IMR-90 (cell line): ENCODE data around the gene HOOK1. TPM values are rescaled to one million over a fixed set of nuclear protein-coding genes. Genes with fewer than 3 reads are reported as not detected.

Experiments
- ATAC-seq: fragments of 200-7000 bp; cut with Tn5 transposase; 2 replicates; pipeline ENCODE4 v1.9.1; 2020; ENCODE audit warnings: low read depth, mild to moderate bottlenecking, moderate library complexity
- BruUV-seq: library from RNA; stranded (reverse); fragments of 400-500 nt; replicated peaks from 2 replicates; lab custom pipeline; 2021; lab: Mats Ljungman, UMichigan
- CTCF ChIA-PET: fragments of 300-600 bp; formaldehyde crosslinking; extraction: SDS; loops from one replicate; lab custom pipeline; 2021; ENCODE audit warnings: antibody characterized with exemption; lab: Yijun Ruan, JAX
- POLR2A ChIA-PET: fragments of 300-600 bp; sonication (Branson Sonifier 250); formaldehyde crosslinking; loops from one replicate; lab custom pipeline; 2022; ENCODE audit warnings: antibody characterized with exemption; ENCODE audit not compliant: unreplicated experiment; lab: Charles Lee
- DNase-seq: peaks from one replicate; pipeline ENCODE4 v3.0.0; 2013
- H2AFZ ChIP-seq: replicated peaks from 2 replicates; pipeline ENCODE3; 2013; ENCODE audit warnings: low read length, mild to moderate bottlenecking; ENCODE audit not compliant: poor library complexity
- H2AK5ac ChIP-seq: 2 replicates; pipeline ENCODE4 v1.6.1; 2013; ENCODE audit warnings: low read depth, low read length, inconsistent platforms
- H2AK9ac ChIP-seq: replicated peaks from 2 replicates; pipeline ENCODE3; 2013; ENCODE audit warnings: mild to moderate bottlenecking, low read depth, low read length, moderate library complexity; ENCODE audit not compliant: poor library complexity
- H2BK120ac ChIP-seq: 2 replicates; pipeline ENCODE4 v1.6.1; 2013; ENCODE audit warnings: low read depth, low read length, inconsistent platforms
- H2BK15ac ChIP-seq: 3 replicates; pipeline ENCODE4 v1.6.1; 2013; ENCODE audit warnings: low read depth, low read length, inconsistent platforms
- H2BK20ac ChIP-seq: 2 replicates; pipeline ENCODE4 v1.6.1; 2013; ENCODE audit warnings: low read depth, mild to moderate bottlenecking, inconsistent platforms, low read length, moderate library complexity
- H2BK5ac ChIP-seq: 2 replicates; pipeline ENCODE4 v1.6.1; 2013; ENCODE audit warnings: mild to moderate bottlenecking, low read depth, low read length, inconsistent platforms; ENCODE audit not compliant: poor library complexity, severe bottlenecking
- H3K14ac ChIP-seq: replicated peaks from 2 replicates; pipeline ENCODE4 v1.6.1; 2013; ENCODE audit warnings: low read depth, low read length, inconsistent platforms
- H3K18ac ChIP-seq: 2 replicates; pipeline ENCODE4 v1.6.1; 2013; ENCODE audit warnings: low read depth, low read length, control low read depth
- H3K23ac ChIP-seq: 2 replicates; pipeline ENCODE4 v1.6.1; 2013; ENCODE audit warnings: low read depth, low read length, inconsistent platforms
- H3K27ac ChIP-seq: 2 replicates; pipeline ENCODE4 v1.5.1; 2013; ENCODE audit warnings: mild to moderate bottlenecking, control low read depth, low read length; ENCODE audit not compliant: insufficient read depth
- H3K27me3 ChIP-seq: 2 replicates; pipeline ENCODE4 v1.6.1; 2013; ENCODE audit warnings: low read length; ENCODE audit not compliant: control insufficient read depth, insufficient read depth
- H3K36me3 ChIP-seq: 2 replicates; pipeline ENCODE4 v1.6.1; 2013; ENCODE audit warnings: low read length, mixed read lengths; ENCODE audit not compliant: control insufficient read depth, insufficient read depth
- H3K4ac ChIP-seq: 2 replicates; pipeline ENCODE4 v1.6.1; 2013; ENCODE audit warnings: low read depth, low read length, inconsistent platforms
- H3K4me1 ChIP-seq: 2 replicates; pipeline ENCODE4 v1.6.1; 2013; ENCODE audit warnings: low read length, mixed read lengths; ENCODE audit not compliant: control insufficient read depth, insufficient read depth
- H3K4me2 ChIP-seq: 2 replicates; pipeline ENCODE4 v1.6.1; 2013; ENCODE audit warnings: low read depth, mild to moderate bottlenecking, control low read depth, low read length, moderate library complexity
- H3K4me3 ChIP-seq: 2 replicates; pipeline ENCODE4 v1.5.1; 2013; ENCODE audit warnings: low read depth, mild to moderate bottlenecking, control low read depth, low read length, moderate library complexity; ENCODE audit not compliant: insufficient read depth
- H3K56ac ChIP-seq: 2 replicates; pipeline ENCODE4 v1.6.1; 2013; ENCODE audit warnings: low read length, inconsistent platforms; ENCODE audit not compliant: insufficient read depth; ENCODE audit errors: extremely low read depth
- H3K79me1 ChIP-seq, 2 experiments: 2 replicates each; pipeline ENCODE4 v1.6.1; 2013; ENCODE audit warnings: low read length in 2 of 2, inconsistent platforms in 1 of 2, low read depth in 1 of 2
- H3K9ac ChIP-seq: 2 replicates; pipeline ENCODE4 v1.6.1; 2013; ENCODE audit warnings: low read depth, low read length, control low read depth
- H3K9me1 ChIP-seq: 2 replicates; pipeline ENCODE4 v1.6.1; 2013; ENCODE audit warnings: low read length, inconsistent platforms; ENCODE audit not compliant: insufficient read depth
- H3K9me3 ChIP-seq: 2 replicates; pipeline ENCODE4 v1.6.1; 2013; ENCODE audit warnings: low read length; ENCODE audit not compliant: control insufficient read depth, insufficient read depth
- H4K20me1 ChIP-seq: 2 replicates; pipeline ENCODE4 v1.6.1; 2013; ENCODE audit warnings: low read length, inconsistent platforms; ENCODE audit not compliant: insufficient read depth
- H4K5ac ChIP-seq: 2 replicates; pipeline ENCODE4 v1.6.1; 2013; ENCODE audit warnings: mild to moderate bottlenecking, low read depth, low read length, control low read depth
- H4K8ac ChIP-seq, 2 experiments: 2 replicates each; pipeline ENCODE4 v1.6.1; 2013; ENCODE audit warnings: low read depth in 2 of 2, low read length in 2 of 2, control low read depth in 1 of 2, inconsistent platforms in 1 of 2
- H4K91ac ChIP-seq: 2 replicates; pipeline ENCODE4 v1.6.1; 2013; ENCODE audit warnings: low read depth, low read length, inconsistent platforms; ENCODE audit not compliant: insufficient read depth
- BHLHE40 ChIP-seq: fragments of 150-350 bp; IDR thresholded peaks from 2 replicates; pipeline ENCODE4 v1.6.1; 2016; ENCODE audit warnings: mild to moderate bottlenecking, low read depth, low read length
- CHD1 ChIP-seq: IDR thresholded peaks from 2 replicates; pipeline ENCODE4 v1.6.1; 2012; ENCODE audit warnings: low read depth, low read length, improper control_type of control experiment
- CTCF ChIP-seq: conservative IDR thresholded peaks from 2 replicates; pipeline ENCODE4 v1.5.1; 2012; ENCODE audit warnings: mild to moderate bottlenecking, low read depth, low read length, improper control_type of control experiment
- FOS ChIP-seq: fragments of 150-350 bp; IDR thresholded peaks from 2 replicates; pipeline ENCODE4 v1.6.1; 2016; ENCODE audit warnings: low read depth, low read length
- MAFK ChIP-seq: IDR thresholded peaks from 2 replicates; pipeline ENCODE4 v1.6.1; 2012; ENCODE audit warnings: low read depth, low read length, improper control_type of control experiment
- MXI1 ChIP-seq: IDR thresholded peaks from 2 replicates; pipeline ENCODE4 v1.6.1; 2012; ENCODE audit warnings: low read depth, mild to moderate bottlenecking, low read length, moderate library complexity, borderline replicate concordance
- NFE2L2 ChIP-seq: fragments of 150-350 bp; IDR thresholded peaks from 2 replicates; pipeline ENCODE4 v1.6.1; 2016; ENCODE audit warnings: low read depth, mild to moderate bottlenecking, low read length
- RAD21 ChIP-seq: IDR thresholded peaks from 2 replicates; pipeline ENCODE4 v1.6.1; 2012; ENCODE audit warnings: low read length, improper control_type of control experiment
- RCOR1 ChIP-seq: IDR thresholded peaks from 2 replicates; pipeline ENCODE4 v1.6.1; 2012; ENCODE audit warnings: mild to moderate bottlenecking, low read length, improper control_type of control experiment; ENCODE audit not compliant: insufficient replicate concordance
- SMC3 ChIP-seq: fragments of 150-350 bp; IDR thresholded peaks from 2 replicates; pipeline ENCODE4 v1.6.1; 2016; ENCODE audit warnings: low read depth, mild to moderate bottlenecking, antibody characterized with exemption, low read length, moderate library complexity
- USF2 ChIP-seq: fragments of 150-350 bp; IDR thresholded peaks from 2 replicates; pipeline ENCODE4 v1.6.1; 2017; ENCODE audit warnings: mild to moderate bottlenecking, antibody characterized with exemption, low read length, low read depth
- WGBS, 2 experiments: methylation state at CpG; one replicate each; pipeline versions ENCODE4 v1.1.5 to v1.1.7; 2013; ENCODE audit warnings: missing lambda C conversion rate in 2 of 2; ENCODE audit not compliant: insufficient read length in 1 of 2; ENCODE audit errors: extremely low coverage in 2 of 2; 5-methylcytosine and 5-hydroxymethylcytosine counted together
- dilution Hi-C: fragments of 300-500 bp; cut with HindIII; formaldehyde crosslinking; loops from one replicate; pipeline ENCODE4 v1.14.3; 2018; ENCODE audit warnings: low sequenced_read_pairs; ENCODE audit not compliant: unreplicated experiment
- in situ Hi-C: fragments of 300-500 bp; cut with MboI; formaldehyde crosslinking; loops from 3 replicates; pipeline ENCODE4 v1.14.3; 2019; ENCODE audit warnings: low sequenced_read_pairs, inconsistent platforms, mixed read lengths
- intact Hi-C: fragments of 100-400 bp; cut with micrococcal nuclease; formaldehyde crosslinking; loops from 2 replicates; pipeline ENCODE4 v1.10.0; 2022
- polyA plus RNA-seq, 3 experiments: library from polyadenylated mRNA; depleted of rRNA; stranded (reverse); fragments of >200 nt; gene quantifications; 2 replicates each; pipeline ENCODE4 v1.2.3, GENCODE V29; 2012; ENCODE audit warnings: low replicate concordance in 1 of 3
- total RNA-seq: library from RNA; depleted of rRNA; stranded (reverse); fragments of >200 nt; gene quantifications from 2 replicates; pipeline ENCODE4 v1.2.3, GENCODE V29; 2012

Gene HOOK1
- total and polyA plus RNA-seq, 2 of the 4 experiments (the other 2 are of a cell fraction), result not detected

- TF ChIP-seq FOS, result no peak
Observed at GRCh38 chr1:59819566-59820438, 5.1 kb downstream of the HOOK1 start (continued).

GRCh38 chr1:59827055-59827643 is 12.4 kb downstream of the HOOK1 start:
- Histone ChIP-seq H3K9ac (no peak overlapping the region), H3K36me3 (no peaks in the 10 kb centered on the region), H4K20me1 (no peaks in the 10 kb centered on the region), H3K4ac (no peak overlapping the region), H3K79me1 (no peaks in the 10 kb centered on the region), H2AFZ (no peak overlapping the region), H3K56ac (no peak overlapping the region), H3K9me3 (no peaks in the 10 kb centered on the region), H4K8ac (no peak overlapping the region), H3K14ac (no peak overlapping the region), H2AK5ac (no peak overlapping the region), H2BK20ac (no peak overlapping the region), H3K4me1 (no peaks in the 10 kb centered on the region), H2AK9ac (no peak overlapping the region), H3K23ac (no peak overlapping the region), H3K18ac (no peak overlapping the region), H2BK5ac (no peak overlapping the region), H2BK120ac (no peak overlapping the region), H4K5ac (no peak overlapping the region), H3K9me1 (no peaks in the 10 kb centered on the region), H4K91ac (no peak overlapping the region), H2BK15ac (no peak overlapping the region), H3K27ac (no peak overlapping the region), H3K27me3 (no peaks in the 10 kb centered on the region), H3K4me3 (no peak overlapping the region), H3K4me2 (no peak overlapping the region)
- in situ Hi-C loops (no loop called here), intact Hi-C loops (no loop called here), dilution Hi-C loops (no loop called here)
- WGBS, 2 experiments, result 100% methylated on average over 1 of the region's 4 CpGs; no CpG with 5 or more reads in 1 of the 2 experiments
- POLR2A ChIA-PET, result no interaction called here
- CTCF ChIA-PET, result no interaction called here
- no peak for DNase-seq
- BruUV-seq, result no TSS peak
- ATAC-seq, result no peak
- no peak for TF ChIP-seq NFE2L2
- TF ChIP-seq FOS, result no peak
- TF ChIP-seq CHD1, result no peak
- no peak for TF ChIP-seq MAFK
- TF ChIP-seq RAD21, result no peak
- TF ChIP-seq MXI1, result no peak
- no peak for TF ChIP-seq SMC3
- no peak for TF ChIP-seq RCOR1
- no peak for TF ChIP-seq BHLHE40
- no peak for TF ChIP-seq USF2
- no peak for TF ChIP-seq CTCF
